CD4-positive, alpha-beta T cell (primary cell): ENCODE measurements around the gene B4GALNT1. TPM values are rescaled to one million over a fixed set of nuclear protein-coding genes. Genes with fewer than 3 reads are reported as not detected.

Source experiments
- ATAC-seq: fragments of 200-7000 bp; cut with Tn5 transposase; one replicate; pipeline ENCODE4 v1.10.0; 2022; ENCODE audit warnings: mild to moderate bottlenecking; ENCODE audit not compliant: poor library complexity
- CTCF ChIA-PET: fragments of 350-600 bp; sonication (Branson Sonifier 250); formaldehyde crosslinking; loops from one replicate; lab custom pipeline; 2021; ENCODE audit warnings: antibody characterized with exemption, inconsistent platforms; lab: Charles Lee
- POLR2A ChIA-PET: fragments of 350-600 bp; sonication (Branson Sonifier 250); formaldehyde crosslinking; loops from one replicate; lab custom pipeline; 2021; ENCODE audit warnings: antibody characterized with exemption, inconsistent platforms; lab: Charles Lee
- DNase-seq, 14 experiments: peaks; one replicate each; pipeline ENCODE4 v3.0.0-alpha.2; 2013 to 2020; ENCODE audit warnings: mixed read lengths in 2 of 14
- H3K27ac ChIP-seq, 2 donors: one replicate each; pipeline versions ENCODE4 v1.5.1 to v1.7.0; 2013; ENCODE audit warnings: low read length in 2 of 2, low read depth in 1 of 2, mild to moderate bottlenecking in 1 of 2
- H3K27me3 ChIP-seq, 2 experiments: 1 replicate in 1 of 2; 2 replicates in 1 of 2; pipeline versions ENCODE4 v1.6.1 to v1.7.0; 2013; ENCODE audit warnings: low read length in 2 of 2, control low read depth in 1 of 2, mild to moderate bottlenecking in 1 of 2, moderate library complexity in 1 of 2; ENCODE audit not compliant: insufficient read depth in 2 of 2, control insufficient read depth in 1 of 2
- H3K36me3 ChIP-seq: one replicate; pipeline ENCODE4 v1.6.1; 2013; ENCODE audit warnings: low read length, control low read depth; ENCODE audit not compliant: insufficient read depth
- H3K4me1 ChIP-seq: one replicate; pipeline ENCODE4 v1.6.1; 2013; ENCODE audit warnings: low read length, control low read depth; ENCODE audit not compliant: insufficient read depth
- H3K4me3 ChIP-seq: one replicate; pipeline ENCODE4 v1.5.1; 2013; ENCODE audit warnings: mild to moderate bottlenecking, low read length, moderate library complexity
- H3K9me3 ChIP-seq, 2 experiments: 1 replicate in 1 of 2; 2 replicates in 1 of 2; pipeline versions ENCODE4 v1.6.1 to v1.7.0; 2013; ENCODE audit warnings: low read length in 2 of 2, mild to moderate bottlenecking in 2 of 2, control low read depth in 1 of 2, moderate library complexity in 1 of 2; ENCODE audit not compliant: control insufficient read depth in 1 of 2, insufficient read depth in 1 of 2
- H3K27ac Mint-ChIP-seq: one replicate; pipeline ENCODE4 v1.8.0; 2020; ENCODE audit warnings: mixed read lengths
- H3K27me3 Mint-ChIP-seq: one replicate; pipeline ENCODE4 v1.8.0; 2021; ENCODE audit warnings: mixed read lengths
- H3K36me3 Mint-ChIP-seq: one replicate; pipeline ENCODE4 v1.8.0; 2021; ENCODE audit warnings: low read depth, mixed read lengths
- H3K4me1 Mint-ChIP-seq: one replicate; pipeline ENCODE4 v1.8.0; 2021; ENCODE audit warnings: low read depth, mixed read lengths
- H3K4me3 Mint-ChIP-seq: one replicate; pipeline ENCODE4 v1.8.0; 2020; ENCODE audit warnings: mild to moderate bottlenecking, mixed read lengths
- H3K9me3 Mint-ChIP-seq: one replicate; pipeline ENCODE4 v1.8.0; 2020; ENCODE audit warnings: mixed read lengths
- intact Hi-C, 2 experiments: fragments of 100-400 bp; cut with DNase I in 1 of 2; cut with micrococcal nuclease in 1 of 2; formaldehyde crosslinking; loops; one replicate each; pipeline versions ENCODE4 v1.15.1 to v1.9.0; 2023 to 2025; cut with DNase I, micrococcal nuclease
- total RNA-seq, 174 experiments: library from RNA in 2 of 174; stranded (reverse) in 2 of 174; gene quantifications; one replicate each; pipeline ENCODE4 v1.2.3 and lab custom pipeline; 2021 to 2026
- TF ChIP-seq, protein P1 (sequence below): fragments of 200-600 bp; IDR thresholded peaks from one replicate; pipeline ENCODE4 v1.8.0; 2022; ENCODE audit warnings: antibody characterized with exemption, mild to moderate bottlenecking

The B4GALNT1 gene
- total RNA-seq, 2 experiments from 2014 or later: not detected

DNA sequence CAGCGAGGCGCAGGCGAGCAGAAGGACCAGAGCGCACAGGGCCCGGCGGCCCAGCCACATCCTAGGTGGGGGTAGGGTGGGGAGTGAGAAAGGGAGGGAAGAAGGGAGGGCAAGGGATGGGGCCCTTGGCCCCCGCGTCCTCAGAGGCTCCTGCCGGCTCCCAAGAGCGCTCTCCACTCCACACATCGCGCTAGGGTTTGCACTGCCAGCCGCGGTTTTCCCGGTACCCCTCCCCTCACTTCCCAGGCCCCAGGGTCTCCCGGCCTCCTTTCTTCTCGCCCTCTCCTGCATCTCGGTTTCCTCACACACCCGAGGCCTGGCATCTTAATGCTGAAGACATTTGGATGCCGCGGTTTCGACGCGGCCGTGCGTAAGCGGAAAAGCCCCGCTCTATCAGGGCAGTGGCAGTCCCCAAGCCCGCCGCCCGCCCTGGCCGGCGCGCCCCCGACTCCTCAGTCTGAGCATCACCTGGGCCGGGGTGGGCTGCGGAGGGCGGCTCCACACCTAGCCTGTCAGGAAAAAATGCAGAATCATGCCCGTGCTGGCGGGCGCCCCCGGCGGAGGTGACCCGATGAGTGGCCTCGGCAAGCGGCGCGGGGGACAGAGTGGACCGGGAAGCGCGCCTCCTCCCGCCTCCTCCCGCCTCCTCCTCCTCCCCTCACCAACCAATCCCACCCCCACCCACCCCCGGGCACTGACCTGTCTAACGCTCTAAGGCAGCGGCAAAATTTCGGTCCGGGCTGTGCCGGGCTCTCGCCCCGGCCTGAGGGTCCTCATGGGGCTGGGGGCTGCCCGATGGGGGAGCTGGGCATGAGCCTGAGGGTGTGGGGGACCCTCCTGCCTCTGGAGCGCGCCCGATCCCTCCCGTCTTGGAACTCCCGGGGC, 686 bp downstream of the B4GALNT1 start:
- peaks cover 0 to 6% of the 10 kb centered on the region in 2 experiments for H3K9me3 ChIP-seq
- Mint-ChIP-seq H3K9me3 (no peaks in the 10 kb centered on the region), H3K4me1 (peaks cover 19% of the 10 kb centered on the region), H3K4me3 (peak overlapping the region; percentile 36), H3K27ac (no peak overlapping the region), H3K27me3 (peaks cover 66% of the 10 kb centered on the region), H3K36me3 (no peaks in the 10 kb centered on the region)
- ChIA-PET POLR2A (interaction anchor here (0.5 to 1.8 kb wide), 6 partner anchors 42 to 173 kb away, joined by 3 to 6 read pairs (median 4); partner anchors contain the start of genes ARHGAP9, GLI1, OS9 and PIP4K2C), CTCF (interaction anchor here (0.6 to 4.9 kb wide), 10 partner anchors 11 to 177 kb away, joined by 3 to 34 read pairs (median 3); partner anchors contain the start of genes INHBE and OS9)
- peak overlapping the region; percentile 56 for H3K4me3 ChIP-seq
- peak in 3 of 14 experiments; percentile 18 to 62 (median 57) for DNase-seq
- H3K27ac ChIP-seq: no peak overlapping the region
- peaks cover 59 to 64% of the 10 kb centered on the region in 2 experiments for H3K27me3 ChIP-seq
- H3K36me3 ChIP-seq: no peaks in the 10 kb centered on the region
- TF ChIP-seq, protein P1, sequence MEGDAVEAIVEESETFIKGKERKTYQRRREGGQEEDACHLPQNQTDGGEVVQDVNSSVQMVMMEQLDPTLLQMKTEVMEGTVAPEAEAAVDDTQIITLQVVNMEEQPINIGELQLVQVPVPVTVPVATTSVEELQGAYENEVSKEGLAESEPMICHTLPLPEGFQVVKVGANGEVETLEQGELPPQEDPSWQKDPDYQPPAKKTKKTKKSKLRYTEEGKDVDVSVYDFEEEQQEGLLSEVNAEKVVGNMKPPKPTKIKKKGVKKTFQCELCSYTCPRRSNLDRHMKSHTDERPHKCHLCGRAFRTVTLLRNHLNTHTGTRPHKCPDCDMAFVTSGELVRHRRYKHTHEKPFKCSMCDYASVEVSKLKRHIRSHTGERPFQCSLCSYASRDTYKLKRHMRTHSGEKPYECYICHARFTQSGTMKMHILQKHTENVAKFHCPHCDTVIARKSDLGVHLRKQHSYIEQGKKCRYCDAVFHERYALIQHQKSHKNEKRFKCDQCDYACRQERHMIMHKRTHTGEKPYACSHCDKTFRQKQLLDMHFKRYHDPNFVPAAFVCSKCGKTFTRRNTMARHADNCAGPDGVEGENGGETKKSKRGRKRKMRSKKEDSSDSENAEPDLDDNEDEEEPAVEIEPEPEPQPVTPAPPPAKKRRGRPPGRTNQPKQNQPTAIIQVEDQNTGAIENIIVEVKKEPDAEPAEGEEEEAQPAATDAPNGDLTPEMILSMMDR: no peak
- H3K4me1 ChIP-seq: peaks cover 28% of the 10 kb centered on the region
- intact Hi-C loops: loop anchor here in 1 of 2 experiments (2.0 to 5.0 kb wide), 2 partner anchors 50 to 60 kb away; partner anchors contain the start of gene OS9
- ATAC-seq: peak; percentile 15

DNA sequence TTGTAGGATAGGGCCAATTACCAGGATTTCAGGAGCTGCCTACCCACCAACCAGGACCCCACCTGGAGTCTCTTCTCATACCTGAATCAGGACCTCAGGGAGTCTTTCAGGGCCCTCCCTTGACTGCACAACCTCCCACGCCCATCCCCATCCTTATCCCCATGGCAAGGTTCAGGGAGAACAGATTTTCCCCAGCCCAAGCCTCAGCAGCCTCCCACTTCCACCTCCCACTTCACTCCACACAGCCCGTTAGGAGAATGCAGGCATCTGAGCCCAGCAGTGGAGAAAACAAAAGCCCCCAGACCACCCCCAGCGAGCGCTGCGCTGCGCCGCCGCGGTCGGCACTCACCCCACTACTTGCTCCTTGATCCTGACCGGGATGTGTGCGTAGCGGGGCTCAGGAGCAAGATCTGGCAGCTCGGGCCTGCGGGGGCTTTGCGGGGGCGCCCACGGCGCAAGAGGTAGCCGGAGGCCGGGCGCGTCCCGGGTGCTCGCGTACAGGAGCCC, 1.4 kb downstream of the B4GALNT1 start:
- peaks cover 34% of the 10 kb centered on the region for H3K4me1 ChIP-seq
- POLR2A ChIA-PET: no interaction called here
- TF ChIP-seq, protein P1: no peak
- peaks cover 71% of the 10 kb centered on the region for H3K27me3 Mint-ChIP-seq
- no peak for ATAC-seq
- no peak overlapping the region for H3K4me3 Mint-ChIP-seq
- DNase-seq: no peak
- intact Hi-C loops: loop anchor here in 1 of 2 experiments (2.0 to 5.0 kb wide), 2 partner anchors 49 to 61 kb away; partner anchors contain the start of gene OS9
- no peaks in the 10 kb centered on the region for H3K36me3 ChIP-seq
- no peaks in the 10 kb centered on the region for H3K36me3 Mint-ChIP-seq
- CTCF ChIA-PET: interaction anchor here (4.9 kb wide), 1 partner anchor 49 kb away, joined by 34 read pairs; no protein-coding TSS in a partner anchor
- peaks cover 25% of the 10 kb centered on the region for H3K4me1 Mint-ChIP-seq
- H3K27me3 ChIP-seq: peaks cover 66 to 70% of the 10 kb centered on the region in 2 experiments
- no peaks in the 10 kb centered on the region for H3K9me3 Mint-ChIP-seq
- H3K9me3 ChIP-seq: peaks cover 0 to 6% of the 10 kb centered on the region in 2 experiments
- H3K27ac Mint-ChIP-seq: no peak overlapping the region
- no peak overlapping the region for H3K4me3 ChIP-seq
- H3K27ac ChIP-seq: no peak overlapping the region

DNA sequence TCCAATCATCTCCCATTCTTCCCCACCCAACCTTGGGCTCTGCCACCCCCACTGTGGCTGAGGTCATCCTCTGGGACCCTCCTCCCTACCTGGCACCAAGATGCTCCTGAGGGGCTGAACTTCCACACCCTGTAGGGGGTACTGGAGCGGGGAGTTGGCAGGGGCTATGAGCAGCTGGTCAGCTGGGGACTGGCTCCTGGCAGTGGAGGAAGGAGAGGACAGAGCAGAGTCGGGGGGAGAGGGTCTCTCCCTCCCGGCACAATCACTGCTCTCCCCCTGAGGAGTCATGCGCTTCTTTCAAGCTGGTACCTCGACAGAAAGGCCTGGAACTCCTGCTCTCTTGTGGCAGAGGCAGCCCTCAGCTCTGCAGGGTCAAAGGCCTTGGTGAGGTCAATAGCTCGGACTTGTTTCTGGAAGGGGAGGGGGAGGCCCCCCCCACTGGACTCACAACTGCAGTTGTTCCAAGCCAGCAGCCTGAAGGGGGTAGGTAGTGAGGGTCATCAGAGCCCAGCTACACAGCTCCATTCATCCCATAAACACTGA, 2.0 kb downstream of the B4GALNT1 start:
- ChIA-PET CTCF (interaction anchor here (4.9 kb wide), 1 partner anchor 48 kb away, joined by 34 read pairs; no protein-coding TSS in a partner anchor), POLR2A (interaction anchor here (0.7 to 1.0 kb wide), 2 partner anchors 12 to 19 kb away, joined by 3 to 4 read pairs; no protein-coding TSS in a partner anchor)
- Histone ChIP-seq H3K9me3 (peaks cover 0 to 6% of the 10 kb centered on the region in 2 experiments), H3K27me3 (peaks cover 72 to 76% of the 10 kb centered on the region in 2 experiments), H3K4me1 (peaks cover 34% of the 10 kb centered on the region), H3K4me3 (no peak overlapping the region), H3K36me3 (no peaks in the 10 kb centered on the region), H3K27ac (no peak overlapping the region)
- Mint-ChIP-seq H3K27ac (no peak overlapping the region), H3K27me3 (peaks cover 78% of the 10 kb centered on the region), H3K4me3 (no peak overlapping the region), H3K36me3 (no peaks in the 10 kb centered on the region), H3K4me1 (peaks cover 25% of the 10 kb centered on the region), H3K9me3 (no peaks in the 10 kb centered on the region)
- ATAC-seq (no peak), DNase-seq (peak in 1 of 14 experiments; percentile 11)
- TF ChIP-seq, protein P1: no peak
- intact Hi-C loops: loop anchor here in 1 of 2 experiments (5.0 kb wide), 1 partner anchor 61 kb away; the partner anchor contains the start of gene OS9
